ENCODE results near the gene GNAS. TPM values are rescaled to one million over a fixed set of nuclear protein-coding genes. Genes with fewer than 3 reads are reported as not detected.

Gene GNAS
- total RNA-seq, 4 donors from 2014 or later = 513 to 854 (median 781) TPM

DNA sequence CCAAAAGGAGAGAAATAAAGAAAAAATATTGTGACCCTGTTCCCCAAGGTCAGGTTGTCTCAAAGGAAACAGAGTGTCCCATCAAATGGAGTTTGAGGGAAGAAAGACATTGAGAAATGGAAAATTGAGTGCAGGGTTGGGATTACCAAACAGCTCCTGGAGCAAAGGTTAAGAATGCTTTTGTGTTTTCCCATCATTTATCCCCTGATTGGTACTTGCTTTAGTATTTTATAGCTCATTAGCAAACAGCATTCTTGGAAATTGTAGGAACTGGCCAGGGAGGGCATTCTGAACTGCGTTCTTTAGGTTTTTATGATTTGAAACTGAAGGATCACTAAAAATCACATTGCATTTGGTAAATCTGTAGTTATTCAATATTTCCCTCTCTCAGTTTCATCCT lies 69.5 kb downstream of the GNAS start:
- H3K9me3 ChIP-seq = no peaks in the 10 kb centered on the region
- no peaks in the 10 kb centered on the region for H3K36me3 ChIP-seq
- no peak for ATAC-seq
- intact Hi-C loops (cut with DNase I; ENCODE audit: low total_unique reads) (no loop called here), in situ Hi-C loops (cut with MboI; ENCODE audit: low sequenced_read_pairs in 4 of 4) (no loop called here)
- H3K4me3 ChIP-seq = no peak overlapping the region
- no peak for TF ChIP-seq POLR2A (IDR thresholded peaks at IDR 0.05)
- TF ChIP-seq, protein P1, sequence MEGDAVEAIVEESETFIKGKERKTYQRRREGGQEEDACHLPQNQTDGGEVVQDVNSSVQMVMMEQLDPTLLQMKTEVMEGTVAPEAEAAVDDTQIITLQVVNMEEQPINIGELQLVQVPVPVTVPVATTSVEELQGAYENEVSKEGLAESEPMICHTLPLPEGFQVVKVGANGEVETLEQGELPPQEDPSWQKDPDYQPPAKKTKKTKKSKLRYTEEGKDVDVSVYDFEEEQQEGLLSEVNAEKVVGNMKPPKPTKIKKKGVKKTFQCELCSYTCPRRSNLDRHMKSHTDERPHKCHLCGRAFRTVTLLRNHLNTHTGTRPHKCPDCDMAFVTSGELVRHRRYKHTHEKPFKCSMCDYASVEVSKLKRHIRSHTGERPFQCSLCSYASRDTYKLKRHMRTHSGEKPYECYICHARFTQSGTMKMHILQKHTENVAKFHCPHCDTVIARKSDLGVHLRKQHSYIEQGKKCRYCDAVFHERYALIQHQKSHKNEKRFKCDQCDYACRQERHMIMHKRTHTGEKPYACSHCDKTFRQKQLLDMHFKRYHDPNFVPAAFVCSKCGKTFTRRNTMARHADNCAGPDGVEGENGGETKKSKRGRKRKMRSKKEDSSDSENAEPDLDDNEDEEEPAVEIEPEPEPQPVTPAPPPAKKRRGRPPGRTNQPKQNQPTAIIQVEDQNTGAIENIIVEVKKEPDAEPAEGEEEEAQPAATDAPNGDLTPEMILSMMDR (IDR thresholded peaks at IDR 0.05 in 4 of 5, conservative IDR thresholded peaks at IDR 0.05 in 1 of 5) = no peak
- H3K4me1 ChIP-seq = peaks cover 6 to 12% of the 10 kb centered on the region in 2 donors
- H3K27ac ChIP-seq = no peak overlapping the region
- no peak for DNase-seq
- no peaks in the 10 kb centered on the region for H3K27me3 ChIP-seq

DNA sequence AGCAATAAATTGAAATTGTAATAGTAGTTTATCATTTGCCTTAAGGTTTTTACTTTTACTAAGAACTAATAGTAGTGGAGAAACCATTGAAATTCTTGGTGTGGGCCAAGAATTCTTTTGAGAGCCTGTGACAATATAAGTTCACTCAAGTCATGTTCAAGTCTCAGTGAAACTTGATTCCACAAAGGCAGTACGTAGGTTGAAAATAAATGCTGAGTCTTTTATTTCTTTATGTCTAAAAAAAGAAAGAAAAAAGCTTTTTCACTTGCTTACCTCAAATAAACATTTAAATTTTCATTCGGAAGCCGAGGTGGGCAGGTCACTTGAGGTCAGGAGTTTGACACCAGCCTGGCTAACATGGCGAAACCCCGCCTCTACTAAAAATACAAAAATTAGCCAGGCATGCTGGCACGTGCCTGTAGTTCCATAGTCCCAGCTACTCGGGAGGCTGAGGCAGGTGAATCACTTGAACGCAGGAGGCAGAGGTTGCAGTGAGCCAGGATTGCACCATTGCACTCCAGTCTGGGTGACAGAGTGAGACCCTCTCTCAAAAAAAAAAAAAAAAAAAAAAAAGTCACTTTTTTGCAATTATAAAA lies 70.7 kb downstream of the GNAS start:
- ATAC-seq (peak; percentile 77 to 84), DNase-seq (peak; percentile 18 to 58)
- no peak for TF ChIP-seq POLR2A (IDR thresholded peaks at IDR 0.05)
- TF ChIP-seq, protein P1 (IDR thresholded peaks at IDR 0.05 in 4 of 5, conservative IDR thresholded peaks at IDR 0.05 in 1 of 5) = no peak
- Histone ChIP-seq H3K9me3 (no peaks in the 10 kb centered on the region), H3K4me3 (no peak overlapping the region), H3K27ac (peak overlapping the region in 1 of 4 donors; percentile 2), H3K27me3 (no peaks in the 10 kb centered on the region), H3K4me1 (peaks cover 6 to 12% of the 10 kb centered on the region in 2 donors), H3K36me3 (no peaks in the 10 kb centered on the region)
- in situ Hi-C loops (cut with MboI; ENCODE audit: low sequenced_read_pairs in 4 of 4) = no loop called here
- intact Hi-C loops (cut with DNase I; ENCODE audit: low total_unique reads) = no loop called here

DNA sequence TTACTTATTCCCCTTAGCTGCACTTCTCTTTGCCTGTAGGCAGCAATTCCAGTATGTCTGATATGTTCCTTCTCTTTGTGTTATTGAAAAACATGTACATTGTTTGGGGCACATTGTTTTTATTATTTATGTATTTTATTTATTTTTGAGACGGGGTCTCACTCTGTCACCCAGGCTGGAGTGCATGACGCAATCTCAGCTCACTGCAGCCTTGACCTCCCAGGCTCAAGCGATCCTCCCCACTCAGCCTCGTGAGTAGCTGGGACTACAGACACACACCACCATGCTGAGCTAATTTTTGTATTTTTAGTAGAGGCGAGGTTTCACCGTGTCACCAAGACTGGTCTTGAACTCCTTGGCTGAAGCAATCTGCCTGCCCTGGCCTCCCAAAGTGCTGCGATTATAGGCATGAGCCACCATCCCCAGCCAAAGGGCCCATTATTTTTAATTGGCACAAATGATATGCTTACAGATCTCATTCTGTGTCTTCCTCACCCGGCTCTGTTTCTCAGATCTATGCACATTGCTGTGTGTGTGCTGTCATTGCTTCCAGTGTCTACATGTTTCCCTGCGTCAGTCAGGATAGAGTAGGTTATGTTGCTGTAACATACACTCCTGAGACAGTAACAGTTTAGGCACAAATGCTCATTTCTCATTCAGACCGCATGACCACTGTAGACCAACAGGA lies 74.4 kb downstream of the GNAS start:
- no peak for TF ChIP-seq POLR2A (IDR thresholded peaks at IDR 0.05)
- TF ChIP-seq, protein P1 (IDR thresholded peaks at IDR 0.05 in 4 of 5, conservative IDR thresholded peaks at IDR 0.05 in 1 of 5) = no peak
- intact Hi-C loops (cut with DNase I; ENCODE audit: low total_unique reads) = no loop called here
- no peak overlapping the region for H3K27ac ChIP-seq

DNA sequence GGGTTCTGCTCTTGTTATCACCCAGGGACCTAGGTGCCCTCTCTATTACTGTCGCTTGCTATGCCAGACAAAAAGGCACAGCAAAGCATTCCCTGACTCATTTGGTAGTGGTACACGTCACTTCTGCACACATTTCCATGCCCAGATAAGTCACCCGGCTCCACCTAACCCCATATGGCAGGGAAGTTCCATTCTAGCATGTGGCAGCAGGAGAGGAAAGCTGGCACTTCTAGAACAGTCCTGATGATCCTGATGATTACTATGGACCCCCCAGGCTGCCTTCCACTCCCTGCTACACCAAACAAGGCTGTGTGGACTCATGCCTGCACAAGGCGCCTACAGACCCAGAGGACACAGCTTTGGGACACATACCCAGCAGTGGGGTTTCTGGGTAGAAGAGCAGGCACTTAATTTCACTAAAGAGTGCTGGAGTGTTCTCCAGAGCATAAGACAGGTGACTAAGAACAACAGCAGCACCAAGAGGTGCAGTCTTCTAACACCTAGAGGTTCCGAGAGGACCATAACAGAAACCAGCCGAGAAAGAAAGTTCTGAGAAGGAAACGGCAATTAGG lies 75.1 kb downstream of the GNAS start:
- Histone ChIP-seq H3K4me1 (peaks cover 6 to 12% of the 10 kb centered on the region in 2 donors), H3K36me3 (no peaks in the 10 kb centered on the region), H3K9me3 (no peaks in the 10 kb centered on the region), H3K27ac (no peak overlapping the region), H3K27me3 (no peaks in the 10 kb centered on the region), H3K4me3 (no peak overlapping the region)
- DNase-seq = no peak
- in situ Hi-C loops (cut with MboI; ENCODE audit: low sequenced_read_pairs in 4 of 4) = no loop called here
- TF ChIP-seq POLR2A (IDR thresholded peaks at IDR 0.05) = no peak
- TF ChIP-seq, protein P1 (IDR thresholded peaks at IDR 0.05 in 4 of 5, conservative IDR thresholded peaks at IDR 0.05 in 1 of 5) = no peak
- ATAC-seq = no peak
- intact Hi-C loops (cut with DNase I; ENCODE audit: low total_unique reads) = no loop called here

More for the DNA sequence above, 74.4 kb downstream of the GNAS start:
- no peak for ATAC-seq
- H3K27me3 ChIP-seq = no peaks in the 10 kb centered on the region
- H3K9me3 ChIP-seq = no peaks in the 10 kb centered on the region
- H3K4me3 ChIP-seq = no peak overlapping the region
- no peaks in the 10 kb centered on the region for H3K36me3 ChIP-seq
- peaks cover 6 to 12% of the 10 kb centered on the region in 2 donors for H3K4me1 ChIP-seq
- in situ Hi-C loops (cut with MboI; ENCODE audit: low sequenced_read_pairs in 4 of 4) = no loop called here
- DNase-seq = no peak
